ENCODE data around the gene LNP1.

Gene LNP1

DNA sequence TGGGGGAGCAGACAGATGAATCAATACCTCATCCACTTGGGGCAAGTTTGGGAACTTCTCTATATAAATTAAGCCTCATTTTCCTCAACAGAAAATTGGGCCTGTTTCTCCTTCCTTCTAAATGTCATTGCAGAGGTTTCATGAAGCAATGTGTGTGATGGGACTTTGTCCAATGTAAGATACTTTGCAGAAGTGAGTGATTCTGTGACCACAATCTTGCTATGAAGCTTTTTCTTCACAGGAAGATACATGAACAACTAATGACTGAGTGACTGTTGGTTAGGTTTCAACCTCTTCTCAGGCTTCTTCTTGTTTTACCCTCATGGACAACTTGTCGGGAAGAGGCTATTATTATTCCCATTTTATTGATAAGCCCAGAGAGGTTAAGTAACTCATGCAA lies 102.1 kb downstream of the LNP1 start:
- H3K36me3 ChIP-seq (ENCODE audit: control insufficient read depth in 1 of 2, insufficient read depth in 2 of 2, low read length in 2 of 2), result no peaks in the 10 kb centered on the region

More for the DNA sequence above, 102.1 kb downstream of the LNP1 start:
- H3K27me3 ChIP-seq (ENCODE audit: insufficient read depth, low read length), result no peaks in the 10 kb centered on the region
- no peak overlapping the region for H3K27ac ChIP-seq (ENCODE audit: low read depth, low read length)
- no peak overlapping the region for H3K9ac ChIP-seq (ENCODE audit: low read length)
- no peak overlapping the region for H2BK120ac ChIP-seq (ENCODE audit: insufficient read depth, low read length, poor library complexity)
- H3K4ac ChIP-seq (ENCODE audit: low read depth, low read length), result no peak overlapping the region
- H2AFZ ChIP-seq (ENCODE audit: insufficient read depth, low read length, poor library complexity), result no peak overlapping the region
- no peak overlapping the region for H4K8ac ChIP-seq (ENCODE audit: low read depth, low read length)
- no peak overlapping the region for H3K18ac ChIP-seq (ENCODE audit: low read length)
- H3K9me3 ChIP-seq (ENCODE audit: insufficient read depth, low read depth, low read length), result no peaks in the 10 kb centered on the region
- no peak overlapping the region for H2BK5ac ChIP-seq (ENCODE audit: low read depth, low read length, poor library complexity)
- H3K4me2 ChIP-seq (ENCODE audit: low read length), result no peak overlapping the region
- no peak overlapping the region for H4K12ac ChIP-seq (ENCODE audit: low read depth, low read length)
- no peak overlapping the region for H2AK5ac ChIP-seq (ENCODE audit: low read length)
- H3K79me2 ChIP-seq (ENCODE audit: control insufficient read depth, insufficient read depth, low read length, poor library complexity), result no peaks in the 10 kb centered on the region
- H3K4me1 ChIP-seq (ENCODE audit: control insufficient read depth in 1 of 2, insufficient read depth in 2 of 2, low read length in 2 of 2), result peaks cover 0 to 3% of the 10 kb centered on the region in 2 experiments
- no peak overlapping the region for H3K23ac ChIP-seq (ENCODE audit: low read length)
- H3K79me1 ChIP-seq (ENCODE audit: low read length), result no peaks in the 10 kb centered on the region
- no CpG with 5 or more reads among the region's 1 CpG for WGBS (ENCODE audit: extremely low coverage, insufficient coverage, insufficient read length)
- no peak overlapping the region for H4K91ac ChIP-seq (ENCODE audit: low read depth, low read length)
- DNase-seq, result no peak
- no peak overlapping the region for H2BK12ac ChIP-seq (ENCODE audit: low read length)
- no peak overlapping the region for H3K14ac ChIP-seq (ENCODE audit: low read length)
- H3K4me3 ChIP-seq (ENCODE audit: low read depth, low read length), result no peak overlapping the region
